Suprapubic skin (tissue), 4 donors: ENCODE results near the gene CDK15. TPM values are rescaled to one million over a fixed set of nuclear protein-coding genes. Genes with fewer than 3 reads are reported as not detected.

Experiments used
- DNase-seq, 2 donors: peaks; one replicate each; pipeline ENCODE4 v3.0.0-alpha.2; 2019; ENCODE audit warnings: low spot score in 2 of 2
- H3K27ac ChIP-seq: fragments of 200-600 bp; sonication (generic); one replicate; pipeline ENCODE4 v1.5.1; 2019
- H3K27me3 ChIP-seq: fragments of 200-600 bp; sonication (generic); one replicate; pipeline ENCODE4 v1.5.1; 2019
- H3K36me3 ChIP-seq: fragments of 200-600 bp; sonication (generic); one replicate; pipeline ENCODE4 v1.5.1; 2019
- H3K4me1 ChIP-seq: fragments of 200-600 bp; sonication (generic); one replicate; pipeline ENCODE4 v1.5.1; 2019
- H3K4me3 ChIP-seq: fragments of 200-600 bp; sonication (generic); one replicate; pipeline ENCODE4 v1.5.1; 2019; ENCODE audit warnings: mild to moderate bottlenecking
- H3K9me3 ChIP-seq: fragments of 200-600 bp; sonication (generic); one replicate; pipeline ENCODE4 v1.5.1; 2019
- CTCF ChIP-seq, 2 donors: fragments of 200-600 bp in 1 of 2; fragments of 450-650 bp in 1 of 2; sonication (generic) in 1 of 2; IDR thresholded peaks; one replicate each; pipeline ENCODE4 v1.5.1; 2016 to 2019; ENCODE audit warnings: antibody characterized with exemption in 2 of 2, mild to moderate bottlenecking in 1 of 2, moderate library complexity in 1 of 2
- EP300 ChIP-seq: sonication (generic); formaldehyde crosslinking; IDR thresholded peaks from one replicate; pipeline ENCODE4 v1.6.1; 2017; ENCODE audit warnings: antibody characterized with exemption
- POLR2A ChIP-seq, 2 donors: fragments of 450-650 bp; IDR thresholded peaks; one replicate each; pipeline ENCODE4 v1.6.1; 2017; ENCODE audit warnings: antibody characterized with exemption in 2 of 2, mild to moderate bottlenecking in 2 of 2, moderate library complexity in 2 of 2
- POLR2AphosphoS5 ChIP-seq, 3 donors: sonication (generic); formaldehyde crosslinking; IDR thresholded peaks; one replicate each; pipeline ENCODE4 v1.6.1; 2017; ENCODE audit warnings: antibody characterized with exemption in 3 of 3
- WGBS: methylation state at CpG from one replicate; pipeline ENCODE4 v1.1.5; 2018; 5-methylcytosine and 5-hydroxymethylcytosine counted together
- total RNA-seq, 4 donors: library from RNA; depleted of rRNA; stranded (reverse); fragments of >200 nt; gene quantifications; one replicate each; pipeline ENCODE4 v1.1.0, GENCODE V29; 2016

Gene CDK15
- total RNA-seq, 4 donors from 2014 or later: 0.13 to 0.97 (median 0.66) TPM

- WGBS: 6% methylated on average over 15 of the region's 15 CpGs
- Histone ChIP-seq H3K36me3 (no peaks in the 10 kb centered on the region), H3K9me3 (no peaks in the 10 kb centered on the region), H3K4me3 (peak overlapping the region; percentile 85), H3K27ac (peak overlapping the region; percentile 87), H3K4me1 (peaks cover 27% of the 10 kb centered on the region), H3K27me3 (no peaks in the 10 kb centered on the region)
- TF ChIP-seq POLR2A (IDR thresholded peaks at IDR 0.05): no peak
- TF ChIP-seq EP300: no peak
- TF ChIP-seq CTCF (IDR thresholded peaks at IDR 0.05): no peak
- no peak for TF ChIP-seq POLR2AphosphoS5 (IDR thresholded peaks at IDR 0.05)
- DNase-seq: no peak
Observed at GRCh38 chr2:201781557-201782051, 24.7 kb upstream of the CDK15 start.

- Histone ChIP-seq H3K4me3 (no peak overlapping the region), H3K9me3 (no peaks in the 10 kb centered on the region), H3K27me3 (no peaks in the 10 kb centered on the region), H3K36me3 (no peaks in the 10 kb centered on the region), H3K4me1 (peaks cover 12% of the 10 kb centered on the region), H3K27ac (no peak overlapping the region)
- TF ChIP-seq CTCF (IDR thresholded peaks at IDR 0.05) (no peak), POLR2A (IDR thresholded peaks at IDR 0.05) (no peak), EP300 (no peak), POLR2AphosphoS5 (IDR thresholded peaks at IDR 0.05) (no peak)
- DNase-seq: no peak
- WGBS: 79% methylated on average over 1 of the region's 1 CpG
Observed at GRCh38 chr2:201784563-201784962, 21.8 kb upstream of the CDK15 start.

GRCh38 chr2:201785135-201785534 is 21.2 kb upstream of the CDK15 start:
- Histone ChIP-seq H3K9me3 (no peaks in the 10 kb centered on the region), H3K27me3 (no peaks in the 10 kb centered on the region), H3K4me1 (peaks cover 6% of the 10 kb centered on the region), H3K4me3 (no peak overlapping the region), H3K27ac (no peak overlapping the region), H3K36me3 (no peaks in the 10 kb centered on the region)
- WGBS: 65% methylated on average over 4 of the region's 4 CpGs
- TF ChIP-seq EP300: no peak
- TF ChIP-seq POLR2A (IDR thresholded peaks at IDR 0.05): no peak
- TF ChIP-seq CTCF (IDR thresholded peaks at IDR 0.05): no peak
- TF ChIP-seq POLR2AphosphoS5 (IDR thresholded peaks at IDR 0.05): no peak
- no peak for DNase-seq

- no peak for DNase-seq
- no peaks in the 10 kb centered on the region for H3K9me3 ChIP-seq
- H3K4me1 ChIP-seq: peaks cover 5% of the 10 kb centered on the region
- H3K27me3 ChIP-seq: no peaks in the 10 kb centered on the region
- no peaks in the 10 kb centered on the region for H3K36me3 ChIP-seq
- no peak overlapping the region for H3K27ac ChIP-seq
- TF ChIP-seq POLR2AphosphoS5 (IDR thresholded peaks at IDR 0.05): no peak
- TF ChIP-seq CTCF (IDR thresholded peaks at IDR 0.05): no peak
- TF ChIP-seq POLR2A (IDR thresholded peaks at IDR 0.05): no peak
- TF ChIP-seq EP300: no peak
- no peak overlapping the region for H3K4me3 ChIP-seq
Observed at GRCh38 chr2:201786471-201786870, 19.9 kb upstream of the CDK15 start.

- TF ChIP-seq CTCF (IDR thresholded peaks at IDR 0.05) (no peak), POLR2A (IDR thresholded peaks at IDR 0.05) (no peak), POLR2AphosphoS5 (IDR thresholded peaks at IDR 0.05) (no peak), EP300 (no peak)
- Histone ChIP-seq H3K36me3 (no peaks in the 10 kb centered on the region), H3K9me3 (no peaks in the 10 kb centered on the region), H3K27ac (no peak overlapping the region), H3K4me1 (no peaks in the 10 kb centered on the region), H3K4me3 (no peak overlapping the region), H3K27me3 (no peaks in the 10 kb centered on the region)
- WGBS: 85% methylated on average over 3 of the region's 3 CpGs
- DNase-seq: no peak
Observed at GRCh38 chr2:201788371-201788770, 18.0 kb upstream of the CDK15 start.
